ENCODE results near the gene PLCD3. TPM values are rescaled to one million over a fixed set of nuclear protein-coding genes. Genes with fewer than 3 reads are reported as not detected.

The PLCD3 gene
- total and polyA plus RNA-seq, 9 of the 15 experiments (the other 6 are each of a cell fraction or from before 2014, with no cell fraction given): 0.20 to 22.6 (median 7.5) TPM

DNA sequence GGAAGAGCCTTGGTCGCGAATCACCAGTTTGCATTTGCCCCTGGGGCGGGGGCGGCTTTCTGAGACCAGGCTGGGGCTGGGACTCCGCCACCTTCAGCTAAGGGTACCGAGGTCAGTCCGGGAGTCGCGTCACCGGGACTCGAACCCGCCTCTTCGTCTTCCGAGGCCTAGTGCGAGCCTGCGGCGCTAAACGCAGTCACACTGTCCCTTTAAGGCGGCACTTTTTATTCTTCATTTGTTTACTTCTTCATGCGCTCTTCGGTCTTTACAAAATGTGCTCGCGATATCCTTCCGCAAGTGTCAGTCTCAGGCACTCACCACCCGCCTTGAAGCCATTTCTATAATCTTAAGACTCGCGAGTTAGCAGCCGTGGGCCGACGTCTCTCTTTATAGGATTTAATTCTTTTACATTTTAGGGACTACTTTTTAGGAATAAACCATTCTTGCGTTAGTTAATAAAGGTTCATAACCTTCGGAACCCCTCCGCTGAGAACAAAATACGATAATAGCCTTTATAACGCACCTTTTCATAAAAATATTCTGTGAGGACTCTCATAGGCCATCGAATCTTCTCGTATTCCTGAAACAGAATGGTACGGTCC is 15.4 kb upstream of the PLCD3 start (continued):
- TF ChIP-seq RFX7 (CRISPR knock-in tag; IDR thresholded peaks at IDR 0.05) (no peak), ARID1B (IDR thresholded peaks at IDR 0.05) (peak; percentile 40; the same call in 1 of the 2 replicates), SMARCE1 (IDR thresholded peaks at IDR 0.05) (no peak), CBX8 (IDR thresholded peaks at IDR 0.05; ENCODE audit: borderline replicate concordance, extremely low read depth, low read depth, low read length, poor library complexity, severe bottlenecking) (no peak), BHLHE40 (IDR thresholded peaks at IDR 0.05; ENCODE audit: low read length) (peak; percentile 76), SMC3 (conservative IDR thresholded peaks at IDR 0.05; ENCODE audit: insufficient read depth, low read depth, low read length) (no peak), TRIM24 (IDR thresholded peaks at IDR 0.05) (peak in 1 of 2 experiments; percentile 74; a peak in 2 of 4 replicates), CBX2 (IDR thresholded peaks at IDR 0.05; ENCODE audit: insufficient read depth, low read length, poor library complexity, severe bottlenecking) (no peak), POLR3A (IDR thresholded peaks at IDR 0.05; ENCODE audit: borderline replicate concordance, extremely low read depth, insufficient read depth, insufficient read length) (no peak), ZNF766 (CRISPR knock-in tag; conservative IDR thresholded peaks at IDR 0.05) (no peak; the same call in 1 of the 2 replicates), HNRNPL (IDR thresholded peaks at IDR 0.05; ENCODE audit: low read depth, low read length) (no peak), MED1 (CRISPR knock-in tag; IDR thresholded peaks at IDR 0.05; ENCODE audit: borderline replicate concordance) (no peak), ZNF57 (CRISPR knock-in tag; IDR thresholded peaks at IDR 0.05) (no peak), CTBP1 (IDR thresholded peaks at IDR 0.05; ENCODE audit: borderline replicate concordance) (no peak), PTRF (tag; IDR thresholded peaks at IDR 0.05) (no peak), RBM39 (optimal IDR thresholded peaks at IDR 0.05; ENCODE audit: low read depth, low read length) (no peak), ZC3H8 (IDR thresholded peaks at IDR 0.05) (0 out of 2 replicates have a peak, but pooled peaks have one; percentile 79), XRCC4 (IDR thresholded peaks at IDR 0.05; ENCODE audit: extremely low read depth, insufficient read depth, insufficient read length) (no peak)
- TF ChIP-seq, protein P1, sequence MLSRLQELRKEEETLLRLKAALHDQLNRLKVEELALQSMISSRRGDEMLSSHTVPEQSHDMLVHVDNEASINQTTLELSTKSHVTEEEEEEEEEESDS (CRISPR knock-in tag; IDR thresholded peaks at IDR 0.05): no peak
- TF ChIP-seq, protein P2, sequence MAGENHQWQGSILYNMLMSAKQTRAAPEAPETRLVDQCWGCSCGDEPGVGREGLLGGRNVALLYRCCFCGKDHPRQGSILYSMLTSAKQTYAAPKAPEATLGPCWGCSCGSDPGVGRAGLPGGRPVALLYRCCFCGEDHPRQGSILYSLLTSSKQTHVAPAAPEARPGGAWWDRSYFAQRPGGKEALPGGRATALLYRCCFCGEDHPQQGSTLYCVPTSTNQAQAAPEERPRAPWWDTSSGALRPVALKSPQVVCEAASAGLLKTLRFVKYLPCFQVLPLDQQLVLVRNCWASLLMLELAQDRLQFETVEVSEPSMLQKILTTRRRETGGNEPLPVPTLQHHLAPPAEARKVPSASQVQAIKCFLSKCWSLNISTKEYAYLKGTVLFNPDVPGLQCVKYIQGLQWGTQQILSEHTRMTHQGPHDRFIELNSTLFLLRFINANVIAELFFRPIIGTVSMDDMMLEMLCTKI (IDR thresholded peaks at IDR 0.05; ENCODE audit: partially characterized antibody): no peak
- TF ChIP-seq, protein P3, sequence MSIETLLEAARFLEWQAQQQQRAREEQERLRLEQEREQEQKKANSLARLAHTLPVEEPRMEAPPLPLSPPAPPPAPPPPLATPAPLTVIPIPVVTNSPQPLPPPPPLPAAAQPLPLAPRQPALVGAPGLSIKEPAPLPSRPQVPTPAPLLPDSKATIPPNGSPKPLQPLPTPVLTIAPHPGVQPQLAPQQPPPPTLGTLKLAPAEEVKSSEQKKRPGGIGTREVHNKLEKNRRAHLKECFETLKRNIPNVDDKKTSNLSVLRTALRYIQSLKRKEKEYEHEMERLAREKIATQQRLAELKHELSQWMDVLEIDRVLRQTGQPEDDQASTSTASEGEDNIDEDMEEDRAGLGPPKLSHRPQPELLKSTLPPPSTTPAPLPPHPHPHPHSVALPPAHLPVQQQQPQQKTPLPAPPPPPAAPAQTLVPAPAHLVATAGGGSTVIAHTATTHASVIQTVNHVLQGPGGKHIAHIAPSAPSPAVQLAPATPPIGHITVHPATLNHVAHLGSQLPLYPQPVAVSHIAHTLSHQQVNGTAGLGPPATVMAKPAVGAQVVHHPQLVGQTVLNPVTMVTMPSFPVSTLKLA (conservative IDR thresholded peaks at IDR 0.05): peak; percentile 90 to 95

All from K562 (cell line).